ENCODE measurements around the gene TFDP2.
"Not testable (repeated sequence)": the region's sequence is repeated elsewhere in the genome, so short reads cannot be mapped to it uniquely, and the experiment has no call there.

The TFDP2 gene

DNA sequence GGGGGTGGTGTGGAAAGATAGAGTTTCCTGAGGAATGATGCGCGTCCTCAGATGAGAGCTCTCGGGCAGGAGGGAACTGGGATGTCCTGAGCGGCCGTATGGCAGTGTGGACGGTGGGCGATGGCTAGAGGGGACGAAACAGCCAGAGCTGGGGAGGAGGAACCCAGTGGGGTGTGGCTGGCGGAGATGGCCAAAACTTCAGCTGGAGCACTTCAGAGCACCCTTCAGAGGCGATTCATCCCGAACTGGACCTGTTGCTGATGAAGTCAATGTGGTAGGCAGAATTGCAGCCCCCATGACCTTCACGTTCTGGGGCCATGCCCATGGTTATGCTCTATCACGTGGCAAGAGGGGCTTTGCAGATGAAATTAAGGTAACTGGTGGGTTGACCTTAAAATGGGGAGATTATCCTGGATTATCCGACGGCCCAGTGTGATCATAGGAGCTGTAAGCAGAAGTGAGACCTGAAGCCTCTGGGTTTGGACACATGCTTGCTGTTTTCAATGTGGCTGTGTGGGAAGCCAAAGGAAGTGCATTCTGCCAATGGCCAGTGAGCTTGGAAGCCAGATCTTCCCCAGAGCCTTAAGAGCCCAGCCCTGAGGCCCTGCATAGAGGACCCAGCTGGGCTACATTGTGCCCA lies 220.6 kb downstream of the TFDP2 start:
- DNase-seq (ENCODE audit: low read depth in 2 of 2), result no peak

DNA sequence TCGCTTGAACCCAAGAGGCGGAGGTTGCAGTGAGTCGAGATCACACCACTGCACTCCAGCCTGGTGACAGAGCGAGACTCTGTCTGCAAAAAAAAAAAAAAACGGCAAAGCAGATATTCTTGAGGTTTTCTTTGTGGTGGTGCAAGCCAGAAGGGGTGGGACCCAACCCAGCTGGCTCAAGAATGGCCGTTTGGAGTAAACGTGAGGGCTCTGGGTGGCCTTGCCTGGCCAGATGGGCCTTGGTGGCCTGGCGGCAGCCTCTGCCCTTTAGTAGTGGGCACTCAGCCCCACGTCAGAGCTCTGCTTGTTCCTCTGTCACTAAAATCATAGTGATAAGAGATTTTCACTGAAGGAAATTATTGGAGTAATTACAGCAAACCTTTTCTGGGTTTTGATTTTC lies 222.4 kb downstream of the TFDP2 start:
- DNase-seq (ENCODE audit: low read depth in 2 of 2), result no peak

DNA sequence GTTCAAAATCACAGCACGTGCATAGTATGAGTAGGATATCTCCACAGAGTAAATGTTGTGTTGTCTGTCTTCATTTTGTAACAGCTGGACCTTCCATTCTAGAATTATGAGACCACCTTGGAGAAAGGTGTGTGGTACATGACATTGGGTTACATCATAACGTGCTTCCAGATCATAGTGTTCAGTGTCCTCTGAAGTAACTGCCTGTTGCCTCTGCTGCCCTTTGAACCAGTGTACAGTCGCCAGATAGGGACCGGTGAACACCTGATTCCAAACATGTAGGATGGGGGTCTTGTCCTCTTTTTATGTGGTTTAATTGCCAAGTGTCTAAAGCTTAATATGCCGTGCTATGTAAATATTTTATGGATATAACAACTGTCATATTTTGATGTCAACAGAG lies 223.7 kb downstream of the TFDP2 start:
- DNase-seq (ENCODE audit: low read depth in 2 of 2), result not testable (repeated sequence)

DNA sequence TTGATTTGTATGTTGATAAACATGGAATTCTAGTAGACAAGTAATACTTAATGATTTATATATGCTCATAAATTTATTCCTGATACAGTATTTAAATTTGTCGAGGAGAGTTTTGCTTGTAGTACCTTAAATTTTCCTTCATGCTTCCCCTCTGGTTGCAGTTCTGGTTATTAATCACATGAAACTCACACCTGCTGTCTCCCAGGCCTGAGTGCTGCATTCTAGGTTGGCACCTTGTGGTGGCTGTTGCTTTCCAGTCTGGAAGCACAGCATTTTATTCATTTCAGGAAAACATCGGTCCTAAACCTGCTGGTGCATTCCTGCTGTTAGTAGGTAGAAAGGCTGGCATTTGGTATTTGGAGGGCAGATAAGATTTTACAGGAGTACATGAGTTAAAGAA lies 228.0 kb downstream of the TFDP2 start:
- DNase-seq (ENCODE audit: low read depth in 2 of 2), result no peak

DNA sequence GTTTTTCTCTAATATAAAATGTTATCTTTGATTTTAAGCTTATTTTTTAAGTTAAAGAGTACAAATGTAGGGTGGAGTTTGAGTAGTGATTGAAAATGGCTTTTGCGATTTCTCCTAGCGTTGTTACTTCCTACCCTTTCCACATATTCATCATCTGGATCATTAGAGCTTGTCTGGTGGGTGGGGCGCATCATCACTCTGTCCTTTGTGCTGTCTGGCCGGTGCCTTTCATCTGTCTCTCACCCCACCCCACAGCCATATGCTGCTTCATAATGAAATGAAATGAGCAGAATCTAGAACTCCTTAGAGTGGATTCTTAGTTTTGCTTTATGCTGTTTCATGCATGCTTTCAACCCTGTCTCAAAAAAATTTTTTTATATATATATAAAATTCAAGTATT lies 228.6 kb downstream of the TFDP2 start:
- DNase-seq (ENCODE audit: low read depth in 2 of 2), result no peak

DNA sequence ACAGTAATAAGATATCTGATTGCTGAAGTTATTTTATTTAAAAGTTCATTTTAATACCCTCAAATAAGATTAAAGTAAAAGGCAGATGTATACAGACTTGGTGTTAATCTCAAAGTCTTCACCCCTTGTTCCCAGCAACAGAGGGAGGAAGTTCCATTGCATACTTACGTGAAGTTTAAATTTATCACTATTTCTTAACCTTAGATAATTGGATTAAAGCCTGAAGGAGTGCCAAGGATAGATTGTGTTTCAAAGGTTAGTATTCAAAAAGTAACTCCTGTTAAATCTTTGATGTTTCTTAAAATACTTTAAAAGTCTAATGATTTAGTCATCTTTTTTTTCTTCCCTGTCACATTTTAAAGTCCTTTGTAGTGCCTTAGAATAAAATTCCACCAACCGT lies 233.6 kb downstream of the TFDP2 start:
- no peak for DNase-seq (ENCODE audit: low read depth in 2 of 2)

DNA sequence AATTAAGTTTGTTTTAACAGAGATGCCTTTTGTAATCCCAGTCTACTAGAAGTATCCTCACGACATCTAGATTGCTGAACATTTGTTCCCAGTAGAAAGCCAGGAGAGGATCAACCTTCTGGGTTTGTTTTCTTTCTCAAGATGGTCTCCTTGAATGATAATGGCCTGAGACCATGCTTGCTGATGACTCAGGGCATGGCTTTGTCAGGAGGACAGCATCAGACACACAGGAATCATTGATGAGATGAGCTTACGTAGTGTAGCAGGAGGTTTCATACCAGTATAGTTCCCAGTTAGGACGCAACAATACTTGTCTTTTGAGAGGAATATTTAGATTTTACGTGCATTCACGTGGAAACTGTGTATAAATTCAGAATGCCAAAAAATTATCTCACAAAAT lies 234.3 kb downstream of the TFDP2 start:
- DNase-seq (ENCODE audit: low read depth in 2 of 2), result no peak

DNA sequence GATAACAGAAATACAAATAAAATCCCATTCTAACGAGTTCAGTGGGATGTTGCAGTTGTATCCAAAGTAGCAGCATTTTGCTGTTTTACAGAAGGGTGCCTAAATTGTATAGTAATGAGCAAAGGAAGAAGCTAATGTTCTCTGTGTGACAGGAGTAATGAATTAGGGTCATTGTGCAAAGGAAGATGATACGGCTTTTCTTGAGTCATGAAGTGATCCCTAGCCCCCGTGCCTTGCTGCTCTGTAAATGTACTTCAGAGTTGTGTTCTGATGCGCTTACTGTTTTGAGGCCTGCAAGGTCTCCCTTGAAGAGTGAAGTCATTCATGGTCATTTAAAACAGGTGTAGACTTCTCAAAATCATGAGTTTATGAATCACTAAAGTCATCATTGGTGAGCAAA lies 235.0 kb downstream of the TFDP2 start:
- no peak for DNase-seq (ENCODE audit: low read depth in 2 of 2)

DNA sequence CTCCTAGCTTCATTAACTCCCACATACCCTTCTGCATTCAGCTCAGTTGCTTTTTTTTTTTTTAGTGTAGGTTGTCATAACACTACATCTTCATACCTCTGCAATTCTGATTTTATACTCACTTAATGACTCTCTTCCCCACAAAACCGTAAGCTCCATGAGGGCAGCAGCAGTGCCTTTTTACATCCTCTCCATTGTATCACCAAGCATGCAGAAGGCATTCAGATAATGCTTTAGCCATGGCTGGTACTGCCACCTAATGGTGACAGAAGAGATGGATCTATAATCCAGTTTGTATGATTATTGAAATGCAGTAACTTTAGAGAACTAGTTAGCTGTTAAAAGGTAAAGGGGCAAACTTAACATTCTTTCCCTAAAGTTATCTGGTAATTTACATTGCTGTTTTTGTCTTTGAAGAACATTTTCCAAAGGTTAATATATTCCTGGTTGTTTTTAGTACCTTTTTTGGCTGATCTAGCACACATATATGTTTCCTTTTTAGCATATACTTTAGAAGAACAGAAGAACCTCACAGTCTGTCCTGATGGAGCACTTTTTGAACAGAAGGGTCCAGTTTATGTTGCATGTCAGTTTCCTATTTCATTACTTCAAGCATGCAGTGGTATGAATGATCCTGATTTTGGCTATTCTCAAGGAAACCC lies 236.1 kb downstream of the TFDP2 start:
- DNase-seq (ENCODE audit: low read depth in 2 of 2), result peak in 1 of 2 donors; percentile 19

DNA sequence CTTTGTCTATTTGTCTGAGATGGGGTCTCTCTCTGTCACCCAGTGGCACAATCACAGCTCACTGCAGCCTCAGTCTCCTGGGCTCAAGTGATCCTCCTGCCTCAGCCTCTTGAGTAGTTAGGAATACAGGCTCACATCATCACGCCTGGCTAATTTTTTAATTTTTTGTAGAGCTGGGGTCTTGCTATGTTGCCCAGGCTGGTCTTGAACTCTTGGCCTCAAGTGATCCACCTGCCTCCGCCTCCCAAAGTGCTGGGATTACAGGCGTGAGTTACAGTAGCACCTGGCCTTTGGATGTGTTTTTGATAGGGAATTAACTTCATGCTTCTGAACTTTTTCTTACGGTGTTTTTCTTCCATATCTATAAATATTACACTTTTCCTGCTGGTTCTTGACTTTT lies 239.4 kb downstream of the TFDP2 start:
- not testable (repeated sequence) for DNase-seq (ENCODE audit: low read depth in 2 of 2)

DNA sequence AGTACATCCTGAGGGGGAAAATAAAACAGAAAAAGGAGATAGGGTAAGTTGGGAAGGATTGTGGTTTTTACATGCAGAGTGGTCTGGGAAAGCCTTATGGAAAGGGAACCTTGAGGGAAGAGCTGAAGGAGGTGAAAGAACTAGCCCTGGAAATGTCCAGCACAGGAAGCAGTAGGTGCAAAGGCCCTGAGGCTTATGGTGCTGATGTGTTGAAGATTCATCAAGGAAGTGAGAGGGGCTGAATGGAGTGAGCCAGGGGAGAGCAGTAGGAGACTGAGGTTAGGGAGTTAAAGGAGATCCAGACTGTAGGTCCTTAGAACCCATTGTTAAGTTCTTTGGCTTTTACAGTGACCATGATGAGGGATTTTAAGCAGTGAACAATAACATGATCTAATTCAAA lies 239.9 kb downstream of the TFDP2 start:
- no peak for DNase-seq (ENCODE audit: low read depth in 2 of 2)

DNA sequence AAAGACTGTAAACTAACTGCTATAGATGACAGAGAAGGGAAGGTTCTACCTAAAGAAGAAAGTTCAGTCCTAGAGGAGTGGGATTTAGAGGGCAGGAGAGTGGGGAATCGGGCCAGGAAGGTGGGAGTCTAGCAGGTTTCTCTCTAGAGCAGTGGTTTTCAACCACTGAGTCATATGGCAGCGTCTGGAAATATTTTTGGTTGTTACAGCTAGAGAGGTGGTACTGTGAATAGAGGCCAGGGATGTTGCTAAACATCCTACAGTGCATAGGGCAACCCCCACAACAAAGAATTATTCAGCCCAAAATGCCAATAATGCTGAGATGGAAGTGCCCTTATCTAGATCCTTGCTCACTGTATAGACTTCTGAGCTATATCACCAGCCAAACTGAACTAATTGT lies 244.2 kb downstream of the TFDP2 start:
- no peak for DNase-seq (ENCODE audit: low read depth in 2 of 2)

DNA sequence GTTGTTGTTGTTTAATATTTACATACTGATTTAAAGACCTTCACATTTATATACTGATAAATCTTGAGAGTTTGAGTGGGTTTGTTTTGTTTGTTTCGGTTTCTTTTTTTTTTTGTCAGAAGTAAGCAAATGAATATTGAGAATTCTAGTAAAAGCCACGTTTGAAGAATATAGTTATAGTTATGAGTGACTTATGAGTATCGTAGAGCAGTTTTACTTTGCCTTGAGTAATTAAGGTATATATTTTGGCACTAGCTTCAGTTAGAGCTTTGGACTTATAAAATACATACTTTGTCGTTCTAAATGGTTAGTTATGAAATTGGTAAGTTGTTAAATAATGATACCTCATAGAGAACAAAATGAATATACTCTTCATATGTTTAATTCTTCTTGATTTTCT lies 245.1 kb downstream of the TFDP2 start:
- DNase-seq (ENCODE audit: low read depth in 2 of 2), result no peak

DNA sequence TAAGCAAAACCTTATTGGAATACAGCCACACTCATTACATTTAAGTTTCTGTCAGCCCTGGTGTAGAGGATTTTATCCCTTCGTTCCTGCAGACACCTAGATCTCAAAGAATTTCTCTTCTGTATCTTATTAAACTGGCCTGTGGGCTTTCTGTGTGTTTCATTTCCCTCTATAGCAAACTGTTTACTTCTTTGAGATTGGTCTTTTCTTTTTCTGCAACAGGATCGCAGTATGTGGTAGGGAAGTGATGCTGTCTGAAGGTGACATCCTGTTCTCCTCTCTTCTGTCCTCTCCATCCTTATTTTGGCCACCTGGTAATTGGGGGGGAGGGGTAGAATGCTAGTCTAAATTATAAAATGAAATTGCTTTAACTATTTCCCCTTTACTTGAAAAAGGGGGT lies 247.4 kb downstream of the TFDP2 start:
- no peak for DNase-seq (ENCODE audit: low read depth in 2 of 2)

DNA sequence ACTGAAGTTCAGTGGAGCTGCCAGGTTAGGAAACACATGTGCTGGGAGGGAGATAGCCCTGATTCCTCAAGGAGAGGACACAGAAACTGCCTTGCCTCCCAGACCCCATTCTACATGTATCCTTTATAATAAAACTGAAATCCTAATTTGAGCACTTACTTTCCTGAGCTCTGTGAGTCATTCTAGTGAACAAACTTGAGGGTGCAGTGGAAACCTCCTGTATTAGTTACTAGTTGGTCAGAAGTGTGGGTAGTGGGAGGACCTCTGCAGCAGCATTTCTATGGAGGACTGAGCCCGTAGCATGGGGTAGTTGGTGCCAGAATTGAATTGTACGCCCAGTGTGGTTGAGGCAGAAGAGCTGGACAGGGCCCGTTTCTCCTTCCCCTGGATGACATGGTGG lies 249.0 kb downstream of the TFDP2 start:
- no peak for DNase-seq (ENCODE audit: low read depth in 2 of 2)

DNA sequence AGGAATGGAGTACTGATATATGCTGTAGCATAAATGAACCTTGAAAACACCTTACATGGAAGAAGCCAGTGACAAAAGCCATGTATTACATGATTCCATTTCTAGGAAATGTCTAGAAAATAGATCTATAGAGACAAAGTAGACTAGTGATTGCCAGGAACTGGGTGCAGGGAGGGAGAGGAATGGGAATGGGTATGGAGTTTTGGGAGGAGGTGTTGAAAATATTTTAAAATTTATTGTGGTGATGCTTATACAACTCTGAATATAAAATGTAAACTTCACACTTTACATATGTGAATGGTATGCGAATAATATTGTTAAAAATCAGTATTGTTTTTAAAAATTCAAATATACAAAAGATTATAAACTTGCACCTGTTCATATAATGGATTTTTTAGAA lies 250.4 kb downstream of the TFDP2 start:
- no peak for DNase-seq (ENCODE audit: low read depth in 2 of 2)

DNA sequence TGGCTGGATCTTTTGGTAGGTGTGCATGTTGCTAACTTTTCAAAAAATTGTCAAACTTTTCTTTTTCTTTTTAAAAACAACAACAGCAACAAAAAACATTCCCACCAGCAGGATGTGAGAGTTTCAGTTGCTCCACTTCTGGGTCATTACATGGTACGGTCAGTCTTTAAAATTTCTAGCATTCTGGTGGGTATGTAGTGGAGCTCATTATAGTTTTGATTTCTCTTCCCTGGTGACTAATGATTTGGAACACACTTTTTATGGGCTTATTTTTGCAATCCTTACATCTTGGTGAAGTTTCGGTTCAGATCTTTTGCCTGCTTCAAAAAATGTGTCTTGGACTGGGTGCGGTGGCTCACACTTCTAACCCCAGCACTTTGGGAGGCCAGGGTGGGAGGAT lies 253.6 kb downstream of the TFDP2 start:
- DNase-seq (ENCODE audit: low read depth in 2 of 2), result no peak

DNA sequence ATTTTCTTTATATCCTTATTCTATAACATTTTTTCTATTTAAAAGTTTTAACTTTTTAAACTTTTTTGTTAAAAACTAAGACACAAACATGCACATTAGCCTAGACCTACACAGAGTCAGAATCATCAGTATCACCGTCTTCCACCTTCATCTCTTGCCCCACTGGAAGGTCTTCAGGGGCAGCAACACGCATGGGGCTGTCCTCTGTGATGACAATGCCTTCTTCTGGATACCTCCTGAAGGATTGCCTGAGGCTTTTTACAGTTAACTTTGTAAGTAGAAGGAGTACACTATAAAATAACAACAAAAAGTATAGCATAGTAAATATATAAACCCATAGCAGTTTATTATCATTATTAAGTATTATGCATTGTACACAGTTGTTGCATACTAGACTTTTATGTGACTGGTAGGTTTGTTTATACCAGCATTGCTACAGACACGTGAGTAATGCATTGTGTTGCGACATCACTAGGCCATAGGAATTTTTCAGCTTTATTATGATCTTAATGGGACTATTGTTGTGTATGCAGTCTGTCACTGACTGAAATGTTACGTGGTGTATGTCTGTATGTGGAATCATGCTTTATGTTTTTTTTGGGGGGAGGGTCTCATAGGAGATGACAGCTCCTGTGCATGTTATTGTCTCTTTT lies 254.7 kb downstream of the TFDP2 start:
- no peak for DNase-seq (ENCODE audit: low read depth in 2 of 2)

Measured in activated CD8-positive, alpha-beta memory T cell treated with anti-CD3 and anti-CD28 coated beads for 4 hours (primary cell).